Endometrial microvascular endothelial cells (primary cell): ENCODE data around the gene SEMA6A. TPM values are rescaled to one million over a fixed set of nuclear protein-coding genes. Genes with fewer than 3 reads are reported as not detected.
"Not testable (repeated sequence)": the region's sequence is repeated elsewhere in the genome, so short reads cannot be mapped to it uniquely, and the experiment has no call there.

ENCODE experiments used
- in situ Hi-C: cut with HindIII; loops from 2 replicates; pipeline ENCODE4 v1.10.0; 2017; ENCODE audit warnings: low sequenced_read_pairs, low pct_unique_long_range_greater_than_20kb; ENCODE audit errors: inconsistent ontology term
- total RNA-seq: library from RNA; depleted of rRNA; stranded (reverse); fragments of >200 nt; gene quantifications from one replicate; pipeline ENCODE4 v1.2.3, GENCODE V29; 2015; ENCODE audit errors: inconsistent ontology term

SEMA6A gene
- total RNA-seq, 1 donor from 2014 or later: 0.37 TPM

GRCh38 chr5:116530276-116530675 lies 44.3 kb downstream of the SEMA6A start:
- in situ Hi-C loops: no loop called here

GRCh38 chr5:116529615-116530014 lies 45.0 kb downstream of the SEMA6A start:
- in situ Hi-C loops: no loop called here

GRCh38 chr5:116528519-116529234 lies 45.9 kb downstream of the SEMA6A start:
- in situ Hi-C loops: no loop called here

GRCh38 chr5:116527582-116527981 lies 47.0 kb downstream of the SEMA6A start:
- in situ Hi-C loops: no loop called here

- in situ Hi-C loops: no loop called here
Measured at GRCh38 chr5:116525674-116526073, 48.9 kb downstream of the SEMA6A start.

- in situ Hi-C loops: no loop called here
Measured at GRCh38 chr5:116524966-116525365, 49.7 kb downstream of the SEMA6A start.

- in situ Hi-C loops: no loop called here
Measured at GRCh38 chr5:116524051-116524904, 50.3 kb downstream of the SEMA6A start.

GRCh38 chr5:116523182-116523581 lies 51.4 kb downstream of the SEMA6A start:
- in situ Hi-C loops: not testable (repeated sequence)

GRCh38 chr5:116522356-116523136 lies 52.1 kb downstream of the SEMA6A start:
- in situ Hi-C loops: no loop called here

GRCh38 chr5:116521173-116521872 lies 53.3 kb downstream of the SEMA6A start:
- in situ Hi-C loops: no loop called here

GRCh38 chr5:116520771-116521170 lies 53.9 kb downstream of the SEMA6A start:
- in situ Hi-C loops: no loop called here

- in situ Hi-C loops: no loop called here
Measured at GRCh38 chr5:116518423-116518822, 56.2 kb downstream of the SEMA6A start.

GRCh38 chr5:116517488-116517887 lies 57.1 kb downstream of the SEMA6A start:
- in situ Hi-C loops: no loop called here

- in situ Hi-C loops: no loop called here
Measured at GRCh38 chr5:116516021-116516420, 58.6 kb downstream of the SEMA6A start.

GRCh38 chr5:116514421-116514970 lies 60.1 kb downstream of the SEMA6A start:
- in situ Hi-C loops: no loop called here

- in situ Hi-C loops: no loop called here
Measured at GRCh38 chr5:116510517-116510916, 64.1 kb downstream of the SEMA6A start.

- in situ Hi-C loops: no loop called here
Measured at GRCh38 chr5:116509483-116510244, 65.0 kb downstream of the SEMA6A start.

- in situ Hi-C loops: no loop called here
Measured at GRCh38 chr5:116508835-116509234, 65.8 kb downstream of the SEMA6A start.
